CD4-positive, alpha-beta T cell treated with Interleukin-12 subunit alpha and Interleukin-12 subunit beta, for 1 hour (primary cell): ENCODE results near the gene WWC2.
"Not testable (repeated sequence)": the region's sequence is repeated elsewhere in the genome, so short reads cannot be mapped to it uniquely, and the experiment has no call there.

Experiments used
- DNase-seq: peaks from one replicate; pipeline ENCODE4 v3.0.0-alpha.2; 2020

WWC2 gene

DNA sequence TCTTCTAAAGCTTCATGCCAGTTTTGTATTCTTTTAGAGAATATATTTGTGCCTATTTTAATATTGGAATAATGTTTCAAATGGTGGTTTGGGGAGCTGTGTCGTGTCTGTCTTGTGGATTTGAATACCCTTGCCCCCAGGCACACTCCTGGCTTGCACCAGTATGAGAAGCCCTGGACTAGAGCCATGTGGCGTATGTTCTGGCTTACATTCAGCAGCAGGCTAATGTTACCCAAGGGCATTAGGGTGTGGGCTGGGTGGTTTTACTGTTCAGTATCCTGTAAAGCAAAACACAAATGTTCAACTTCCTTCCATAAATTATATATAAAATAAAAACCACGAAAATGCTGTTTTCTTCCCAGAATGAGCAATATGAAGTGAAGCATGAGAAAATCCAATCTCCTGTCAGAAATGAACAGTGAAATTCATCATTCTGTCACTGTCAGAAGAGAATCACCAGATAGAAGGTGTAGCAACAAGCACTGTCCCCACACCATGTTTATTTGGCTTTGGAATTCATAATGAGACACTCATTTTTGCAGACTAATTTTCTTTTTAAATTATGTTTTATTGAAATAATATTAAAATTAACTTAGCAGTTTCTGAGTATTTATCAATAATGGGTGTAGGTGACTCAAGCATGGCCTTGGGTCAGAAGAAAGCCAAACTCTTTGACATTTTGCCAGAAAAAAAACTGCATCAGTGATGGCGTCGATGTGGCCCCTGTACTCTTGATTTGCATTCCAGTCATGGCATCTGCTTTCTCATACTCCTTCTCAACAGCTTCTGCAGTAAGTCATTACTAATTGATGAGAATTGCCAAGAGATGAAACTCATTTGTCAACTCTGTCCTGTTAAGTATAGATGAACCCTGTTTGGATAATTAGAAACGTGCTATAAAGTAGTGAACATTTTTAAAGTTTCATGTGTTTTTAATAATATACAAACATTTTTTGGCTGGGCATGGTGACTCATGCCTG lies 43.8 kb downstream of the WWC2 start:
- no peak for DNase-seq

DNA sequence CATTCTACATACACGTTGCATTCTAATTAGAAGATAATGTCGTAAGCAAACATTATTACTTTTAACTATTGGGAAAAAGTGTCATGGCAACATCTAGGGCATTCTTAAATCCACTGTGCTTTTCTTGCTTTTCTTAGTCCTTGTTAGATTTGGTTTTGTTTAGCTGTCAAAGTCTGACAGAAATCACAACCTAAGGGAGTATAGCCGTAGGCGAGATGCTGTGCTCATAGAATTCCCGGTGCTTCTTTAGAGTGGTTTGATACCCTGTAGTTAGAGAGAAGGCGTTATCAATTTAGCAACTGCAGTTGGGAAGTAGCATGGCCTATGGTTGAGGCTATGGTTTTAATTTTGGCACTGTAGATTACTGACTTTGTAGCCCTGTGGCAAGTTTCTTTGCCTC lies 45.7 kb downstream of the WWC2 start:
- no peak for DNase-seq

DNA sequence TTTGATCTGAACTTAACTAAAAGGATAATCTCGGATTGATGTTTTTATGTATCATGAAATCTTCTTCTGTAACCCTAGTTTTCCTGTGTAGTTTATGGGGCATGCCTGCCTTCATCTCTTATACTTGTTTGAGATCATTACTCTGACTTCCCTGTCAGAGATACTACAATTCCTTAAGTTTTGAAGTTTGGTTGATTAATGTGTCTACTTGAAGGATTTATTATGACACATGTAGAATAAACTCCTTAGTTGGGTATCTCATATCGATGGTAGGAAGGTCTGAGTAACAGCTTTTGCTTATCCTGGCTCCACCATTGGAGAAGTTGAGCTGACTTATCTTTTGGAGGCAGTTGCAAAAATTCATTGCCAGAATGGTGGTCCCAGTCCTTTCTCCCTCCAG lies 46.7 kb downstream of the WWC2 start:
- DNase-seq, result no peak

DNA sequence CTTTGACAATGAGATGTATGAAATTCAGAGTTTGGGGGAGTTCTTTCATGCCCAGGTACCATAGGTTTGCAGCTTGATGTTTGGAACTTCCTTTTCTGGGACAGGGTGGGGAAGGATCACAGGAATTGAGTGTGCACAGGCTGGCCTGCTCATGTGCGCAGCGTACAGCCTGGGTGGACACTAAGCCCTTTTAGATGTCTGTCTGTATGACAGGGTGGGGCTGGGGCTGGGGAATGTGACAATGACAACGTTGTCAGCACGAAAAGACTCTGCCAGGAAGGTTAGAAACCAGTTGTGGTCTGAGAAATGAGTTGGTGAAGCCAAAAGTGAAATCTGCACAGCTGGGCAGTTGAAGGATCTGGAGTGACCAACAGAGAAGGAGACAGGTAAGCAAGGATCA lies 47.4 kb downstream of the WWC2 start:
- DNase-seq, result no peak

DNA sequence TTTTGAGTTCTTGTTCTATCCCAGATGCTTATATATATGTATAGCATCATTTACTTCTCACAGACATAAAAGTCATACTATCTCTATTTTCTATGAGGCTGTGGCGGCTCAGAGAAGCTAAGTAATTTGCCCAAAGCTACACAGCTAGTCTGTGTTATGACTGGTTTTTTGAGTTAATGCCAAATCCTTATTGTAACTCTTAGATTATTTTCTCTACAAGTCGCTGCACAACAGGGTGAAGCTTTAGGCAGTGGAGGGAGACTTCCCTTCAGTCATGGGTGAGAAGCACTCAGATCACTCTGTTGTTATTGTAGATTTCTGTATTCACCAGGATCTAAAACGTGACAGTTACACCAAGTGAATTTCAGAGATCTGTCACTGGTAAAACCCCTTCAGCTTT lies 48.1 kb downstream of the WWC2 start:
- DNase-seq, result no peak

DNA sequence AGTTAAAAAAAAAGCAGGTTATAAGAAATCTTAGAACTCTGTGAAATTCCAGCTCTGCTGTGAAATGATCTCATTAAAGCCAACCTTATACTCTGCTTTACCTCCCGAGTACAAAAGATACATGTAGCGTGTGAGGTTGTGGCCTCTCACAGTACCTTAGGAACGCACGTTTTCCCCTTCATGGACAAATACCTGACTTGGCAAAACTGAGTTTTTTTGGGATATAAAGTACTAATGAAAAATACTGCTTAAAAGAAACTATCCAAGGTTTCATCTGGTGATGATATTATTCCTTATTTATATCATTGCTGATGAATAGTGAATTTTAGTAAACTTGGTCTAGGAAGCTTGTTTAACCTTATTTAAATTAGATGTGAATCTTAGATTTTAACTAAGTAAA lies 48.9 kb downstream of the WWC2 start:
- no peak for DNase-seq

DNA sequence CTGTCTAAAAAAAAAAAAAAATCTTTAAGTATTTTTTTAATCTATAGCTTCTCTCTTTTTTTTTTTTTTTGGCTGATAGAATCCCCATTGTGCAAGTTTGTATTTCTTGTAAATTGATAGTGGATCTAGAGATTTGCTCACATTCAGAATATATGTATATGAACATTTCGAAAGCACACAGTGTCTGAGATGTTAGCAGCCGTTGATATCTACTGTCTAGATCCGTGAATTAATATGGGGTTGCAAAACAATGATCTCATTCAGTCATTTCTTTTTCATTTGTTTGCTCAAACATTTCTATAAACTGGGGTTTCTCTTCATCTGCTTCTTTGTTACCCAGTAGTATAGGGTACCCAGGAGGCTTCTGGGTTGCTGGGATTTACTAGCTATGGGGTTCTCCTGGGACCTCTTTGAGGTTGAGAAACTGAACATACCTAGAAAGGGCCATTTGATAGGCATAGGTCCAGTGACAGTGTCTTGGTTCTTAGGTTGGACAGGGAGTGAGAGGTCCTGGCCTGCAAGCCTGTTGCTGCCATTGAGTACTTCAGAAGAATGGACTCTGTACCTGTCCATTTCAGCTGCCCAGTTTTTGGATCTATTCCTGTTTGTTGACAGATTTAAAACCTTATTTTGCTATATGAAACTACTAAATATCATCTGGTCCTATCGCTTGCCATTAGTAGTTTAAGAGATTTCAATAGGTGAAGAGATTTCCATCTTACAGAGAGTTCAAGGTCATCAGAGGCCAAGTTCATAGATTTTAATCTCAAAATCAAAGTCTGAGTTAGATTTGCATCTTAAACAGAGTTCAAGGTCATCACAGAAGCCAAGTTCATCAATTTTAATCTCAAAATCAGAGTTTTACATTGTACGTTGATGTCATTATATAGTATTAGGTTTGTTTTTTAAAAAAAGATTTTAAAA lies 50.8 kb downstream of the WWC2 start:
- no peak for DNase-seq

DNA sequence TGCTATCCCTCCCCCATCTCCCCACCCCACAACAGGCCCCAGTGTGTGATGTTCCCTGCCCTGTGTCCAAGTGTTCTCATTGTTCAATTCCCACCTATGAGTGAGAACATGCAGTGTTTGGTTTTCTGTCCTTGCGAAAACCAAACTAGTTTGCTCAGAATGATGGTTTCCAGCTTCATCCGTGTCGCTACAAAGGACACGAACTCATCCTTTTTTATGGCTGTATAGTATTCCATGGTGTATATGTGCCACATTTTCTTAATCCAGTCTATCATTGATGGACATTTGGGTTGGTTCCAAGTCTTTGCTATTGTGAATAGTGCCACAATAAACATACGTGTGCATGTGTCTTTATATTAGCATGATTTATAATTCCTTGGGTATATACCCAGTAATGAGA lies 51.6 kb downstream of the WWC2 start:
- not testable (repeated sequence) for DNase-seq

DNA sequence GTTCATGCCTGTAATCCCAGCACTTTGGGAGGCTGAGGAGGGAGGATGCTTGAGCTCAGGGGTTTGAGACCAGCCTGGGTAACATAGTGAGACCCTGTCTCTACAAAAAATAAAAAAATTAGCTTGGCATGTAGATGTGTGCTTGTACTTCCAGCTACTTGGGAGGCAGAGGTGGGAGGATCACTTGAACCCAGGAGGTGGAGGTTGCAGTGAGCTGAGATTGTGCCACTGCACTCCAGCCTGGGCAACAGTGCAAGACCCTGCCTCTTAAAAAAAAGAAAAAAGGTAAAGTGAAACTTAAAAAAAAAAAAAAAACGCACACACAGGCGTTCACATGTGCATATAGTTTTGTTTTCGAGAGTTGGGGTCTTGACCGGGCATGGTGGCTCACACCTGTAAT lies 53.2 kb downstream of the WWC2 start:
- not testable (repeated sequence) for DNase-seq

DNA sequence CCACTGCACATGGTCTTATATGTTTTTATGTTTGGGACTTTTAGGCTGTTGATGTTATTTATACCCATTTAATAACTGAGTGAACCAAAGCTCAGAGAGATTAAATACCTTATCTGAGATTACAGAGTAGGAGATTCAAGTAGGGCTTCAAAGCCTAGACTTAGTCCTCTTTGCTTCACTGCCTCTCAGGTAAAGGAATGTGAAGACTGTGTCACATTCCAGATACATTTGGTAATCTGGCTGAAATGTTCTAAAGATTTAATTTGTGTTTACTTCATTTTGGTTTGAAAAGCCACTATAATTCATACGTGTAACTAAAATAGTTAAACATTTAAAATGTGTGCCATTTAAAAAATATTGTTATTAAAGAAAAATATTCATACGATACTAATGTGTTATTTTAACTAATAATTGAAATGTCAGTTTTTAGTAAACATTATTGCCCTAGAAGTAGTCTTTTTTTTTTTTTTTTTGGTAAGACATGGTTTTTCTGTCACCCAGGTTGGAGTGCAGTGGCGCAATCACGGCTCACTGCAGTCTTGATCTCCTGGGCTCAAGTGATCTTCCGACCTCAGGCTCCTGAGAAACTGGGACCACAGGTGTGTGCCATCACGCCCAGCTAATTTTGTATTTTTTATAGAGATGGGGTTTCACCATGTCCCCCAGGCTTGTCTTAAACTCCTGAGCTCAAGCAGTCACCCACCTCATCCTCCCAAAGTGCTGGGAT lies 54.3 kb downstream of the WWC2 start:
- DNase-seq, result no peak

DNA sequence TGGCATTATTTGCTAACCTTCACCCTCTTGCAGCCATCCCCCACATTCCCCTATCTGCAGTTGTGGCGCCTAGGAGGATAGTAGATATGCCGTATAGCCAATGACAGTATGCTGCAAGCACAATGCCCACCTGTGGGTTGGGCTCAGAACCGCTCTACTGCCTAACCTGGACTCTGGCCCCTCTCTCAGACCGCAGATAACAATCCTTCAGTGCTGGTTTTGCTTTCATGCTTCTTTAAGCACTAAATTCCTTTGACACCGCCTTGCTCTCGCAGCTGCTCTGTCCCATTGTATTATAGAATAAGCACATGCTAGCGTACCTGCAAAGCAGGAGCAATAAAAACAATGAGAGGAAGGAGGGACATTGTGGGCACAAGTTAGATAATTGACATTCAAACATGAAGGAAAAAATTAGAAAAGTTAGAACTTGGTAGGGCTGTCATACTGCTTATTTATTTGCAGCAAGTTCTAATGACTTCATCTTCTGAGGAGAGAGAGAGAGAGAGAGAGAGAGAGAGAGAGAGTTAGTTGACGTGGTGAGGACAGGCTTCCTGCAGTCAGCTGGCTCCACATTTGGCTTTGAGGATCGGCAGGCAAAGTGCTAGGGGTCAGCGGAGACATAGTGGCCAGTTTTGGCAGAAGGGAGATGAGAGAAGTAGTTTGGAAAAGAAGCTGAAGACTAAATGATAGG lies 55.8 kb downstream of the WWC2 start:
- no peak for DNase-seq

DNA sequence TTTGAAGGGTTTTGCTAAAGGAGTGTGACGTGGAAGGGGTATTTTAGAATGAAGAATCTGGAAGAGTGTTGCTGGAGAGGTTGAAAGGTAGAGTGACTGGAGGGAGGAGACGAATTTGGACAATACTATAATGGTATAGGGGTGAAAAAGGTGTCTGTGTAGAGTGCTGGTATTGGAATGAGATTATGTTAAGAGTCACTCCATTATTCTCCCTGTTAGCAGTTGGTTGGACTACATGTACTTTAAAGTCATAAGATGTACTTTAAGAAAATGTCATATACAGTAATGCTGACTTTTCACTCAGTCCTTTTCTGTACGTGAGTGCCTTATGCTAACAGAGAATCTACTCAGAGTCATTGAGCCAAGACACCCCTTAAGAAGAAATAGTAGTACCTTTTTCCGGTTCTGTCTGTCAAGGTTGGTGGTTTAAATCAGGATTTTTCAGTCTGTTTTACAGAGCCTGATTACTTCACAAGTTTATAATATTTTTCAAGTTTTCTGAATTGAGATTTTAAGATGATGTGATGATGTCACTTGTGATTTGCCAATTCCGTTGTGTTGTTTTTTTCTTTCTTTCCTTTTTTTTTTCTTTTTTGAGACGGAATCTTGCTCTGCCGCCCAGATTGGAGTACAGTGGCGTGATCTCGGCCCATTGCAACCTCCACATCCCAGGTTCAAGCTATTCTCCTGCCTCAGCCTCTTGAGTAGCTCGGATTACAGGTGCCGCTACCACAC lies 56.6 kb downstream of the WWC2 start:
- DNase-seq, result no peak

DNA sequence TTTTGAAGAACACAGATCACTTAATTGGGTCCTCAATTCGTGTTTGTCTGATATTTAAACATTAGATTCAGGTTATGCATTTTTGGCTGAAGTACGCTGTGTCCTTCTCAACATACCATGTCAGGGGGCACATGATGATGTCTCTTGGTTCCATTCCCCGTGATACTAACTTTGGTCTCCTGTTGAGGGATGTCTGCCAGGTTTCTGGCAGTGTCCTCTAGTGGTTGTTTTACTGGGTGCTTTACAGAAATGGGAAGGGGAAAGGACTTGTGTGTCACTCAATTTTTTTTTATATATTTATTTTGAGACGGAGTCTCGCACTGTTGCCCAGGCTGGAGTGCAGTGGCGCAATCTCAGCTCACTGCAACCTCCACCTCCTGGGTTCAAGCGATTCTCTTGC lies 58.2 kb downstream of the WWC2 start:
- no peak for DNase-seq

DNA sequence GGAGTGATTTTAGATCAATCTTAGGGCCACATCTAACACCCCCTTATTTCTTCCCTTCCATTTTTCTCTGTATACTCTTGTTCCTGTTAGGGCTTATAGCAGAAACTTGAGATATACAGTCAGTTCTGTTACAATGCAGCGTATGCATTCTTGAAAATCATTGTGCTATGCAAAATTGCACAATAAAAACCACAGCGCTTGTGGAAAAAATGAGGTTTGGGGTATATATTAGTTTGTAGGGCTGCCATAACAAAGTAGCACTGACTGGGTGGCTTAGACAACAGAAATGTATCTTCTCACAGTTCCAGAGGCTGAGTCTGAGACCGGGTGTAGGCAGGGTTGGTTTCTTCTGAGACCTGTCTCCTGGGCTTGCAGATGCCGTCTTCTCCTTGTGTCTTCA lies 59.0 kb downstream of the WWC2 start:
- no peak for DNase-seq

DNA sequence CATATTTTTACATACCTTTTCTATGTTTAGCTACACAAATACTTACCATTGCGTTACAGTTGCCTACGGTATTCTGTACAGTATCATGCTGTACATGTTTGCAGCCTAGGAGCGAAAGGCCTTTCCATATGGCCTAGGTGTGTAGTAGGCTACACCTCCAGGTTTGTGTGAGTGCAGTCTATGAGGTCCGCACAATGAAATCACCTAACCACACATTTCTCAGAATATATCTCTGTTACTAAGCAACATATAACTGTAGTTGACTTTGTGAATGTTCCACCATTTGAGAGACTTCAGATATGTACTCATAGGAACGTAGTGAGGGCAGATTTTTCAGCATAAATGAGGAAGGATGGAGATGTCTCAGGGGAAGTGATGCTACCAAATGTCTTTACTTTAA lies 62.6 kb downstream of the WWC2 start:
- no peak for DNase-seq

DNA sequence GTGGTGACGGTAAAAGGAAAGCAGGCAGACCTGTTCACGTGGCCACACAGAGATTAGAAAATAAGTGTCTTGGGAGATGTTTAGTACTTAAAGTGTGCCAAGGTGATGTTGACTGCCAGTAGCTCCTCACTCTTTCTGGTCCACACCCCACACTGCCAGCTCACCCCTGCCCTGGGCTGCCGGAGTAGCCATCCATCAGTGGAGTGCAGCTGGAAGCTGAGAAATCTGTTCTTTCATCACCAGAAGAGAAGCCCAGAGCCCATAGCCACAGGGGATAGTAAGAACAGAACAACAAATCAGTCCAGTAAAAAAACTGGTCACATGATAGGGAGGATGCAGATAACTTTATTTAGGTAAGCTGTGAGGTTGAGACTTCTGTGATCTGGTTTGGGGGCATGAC lies 64.1 kb downstream of the WWC2 start:
- DNase-seq, result no peak

DNA sequence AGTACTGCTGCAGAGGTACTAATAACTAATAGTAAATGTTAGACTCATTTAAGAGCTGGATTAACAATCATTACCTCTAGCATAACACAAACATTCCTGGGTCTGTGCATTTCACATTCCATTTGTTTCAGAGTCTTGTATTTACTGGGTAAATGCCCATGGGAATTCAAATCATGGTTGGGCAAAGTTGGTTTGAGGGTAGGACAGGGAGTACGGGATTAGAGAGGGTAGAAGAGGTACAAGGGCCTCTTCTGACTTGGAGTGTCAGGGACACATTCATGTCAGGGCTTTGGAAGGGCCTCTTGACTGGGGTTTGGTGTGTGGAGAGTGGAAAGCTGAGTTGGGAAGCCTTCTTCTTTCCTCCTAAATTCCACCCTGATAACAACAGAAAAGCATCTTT lies 65.9 kb downstream of the WWC2 start:
- no peak for DNase-seq

DNA sequence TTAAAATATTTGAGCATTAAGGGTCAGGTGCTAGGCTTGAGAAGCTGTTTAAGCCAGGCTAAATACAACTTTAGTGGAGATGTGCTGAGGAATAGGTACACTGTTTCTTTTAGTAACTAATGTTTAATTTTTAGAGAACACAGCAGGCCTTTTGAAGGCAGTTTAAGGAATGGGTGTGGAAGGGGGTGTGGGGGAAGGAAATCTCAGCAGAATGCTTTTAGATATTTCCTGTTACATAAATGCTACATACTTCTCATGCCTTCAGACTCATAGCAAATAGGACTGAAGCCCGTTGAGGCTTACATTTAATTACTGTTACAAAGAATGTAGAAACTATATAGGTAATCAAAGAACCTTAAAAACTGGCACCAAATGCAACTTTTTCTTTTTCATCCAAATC lies 66.3 kb downstream of the WWC2 start:
- no peak for DNase-seq

DNA sequence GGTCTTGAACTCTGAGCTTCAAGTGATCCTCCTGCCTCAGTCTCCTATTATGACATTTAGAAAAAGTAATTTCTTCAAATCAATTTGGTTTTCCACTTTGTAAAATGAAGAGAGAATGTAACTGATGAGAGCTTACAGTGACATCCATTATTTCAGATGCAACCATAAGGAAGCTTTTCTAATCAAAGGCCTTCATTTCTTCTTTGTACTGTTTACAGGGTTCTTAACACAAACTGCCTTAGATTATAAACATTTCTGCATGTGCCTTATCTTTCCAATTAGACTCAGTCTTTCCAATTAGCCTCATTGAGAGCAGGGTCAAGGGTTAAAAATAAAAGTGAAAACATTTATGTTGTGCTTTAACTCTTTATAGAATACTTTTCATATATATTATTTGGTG lies 71.8 kb downstream of the WWC2 start:
- DNase-seq, result no peak

DNA sequence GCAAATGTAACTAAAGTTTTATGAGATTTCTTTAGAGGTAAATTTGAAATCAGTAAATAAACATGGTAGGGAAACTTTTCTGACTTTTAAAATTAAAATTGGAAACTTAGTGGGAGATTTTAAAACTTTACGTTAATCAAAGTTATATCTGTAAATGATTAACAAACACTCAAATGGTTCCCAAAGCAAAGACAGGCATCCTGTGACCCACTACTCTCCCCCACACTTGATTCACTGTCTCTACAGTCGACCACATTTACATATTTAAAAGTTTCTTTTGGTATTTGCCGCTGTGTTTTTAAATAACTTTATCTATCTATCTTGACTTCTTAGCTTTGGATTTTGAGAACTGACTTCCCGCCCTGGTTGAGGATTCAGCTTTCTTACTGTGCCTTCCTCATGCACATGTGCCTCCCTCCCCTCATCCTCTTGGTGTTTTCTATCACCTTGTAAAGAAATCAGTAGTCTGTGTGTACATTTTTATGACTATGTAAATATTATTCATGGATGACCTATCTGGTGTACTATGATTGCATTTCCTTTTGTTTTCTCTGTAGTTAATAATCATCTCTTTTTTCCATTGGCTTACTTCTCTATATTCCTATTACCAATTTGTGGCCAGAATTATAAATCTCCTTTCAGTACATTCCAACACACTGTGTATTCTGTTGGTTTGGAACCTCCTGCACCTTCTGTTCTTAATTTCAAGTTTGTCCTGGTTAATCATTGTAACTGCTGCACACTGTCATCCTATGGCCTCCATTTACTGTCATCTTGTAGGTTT lies 72.6 kb downstream of the WWC2 start:
- no peak for DNase-seq

DNA sequence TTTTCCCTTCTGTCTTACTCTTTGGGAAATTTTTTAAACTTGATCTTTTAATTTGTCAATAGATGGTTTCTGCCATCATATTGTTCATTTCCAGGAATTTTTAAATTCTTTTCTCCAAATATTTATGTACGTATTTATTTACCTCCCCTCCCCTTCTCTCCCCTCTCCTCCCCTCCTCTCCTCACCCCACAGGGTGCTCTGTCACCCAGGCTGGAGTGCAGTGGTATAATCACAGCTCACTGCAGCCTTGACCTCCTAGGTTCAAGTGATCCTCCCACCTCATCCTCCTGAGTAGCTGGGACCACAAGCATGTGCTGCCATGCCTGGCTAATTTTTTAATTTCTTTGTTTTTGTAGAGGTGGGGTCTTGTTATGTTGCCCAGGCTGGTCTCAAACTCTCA lies 73.8 kb downstream of the WWC2 start:
- no peak for DNase-seq
